Measurements from ENCODE around the gene TMEM198.
A peak's percentile ranks its signal among the peaks of the same experiment; 100 is the strongest.

DNA sequence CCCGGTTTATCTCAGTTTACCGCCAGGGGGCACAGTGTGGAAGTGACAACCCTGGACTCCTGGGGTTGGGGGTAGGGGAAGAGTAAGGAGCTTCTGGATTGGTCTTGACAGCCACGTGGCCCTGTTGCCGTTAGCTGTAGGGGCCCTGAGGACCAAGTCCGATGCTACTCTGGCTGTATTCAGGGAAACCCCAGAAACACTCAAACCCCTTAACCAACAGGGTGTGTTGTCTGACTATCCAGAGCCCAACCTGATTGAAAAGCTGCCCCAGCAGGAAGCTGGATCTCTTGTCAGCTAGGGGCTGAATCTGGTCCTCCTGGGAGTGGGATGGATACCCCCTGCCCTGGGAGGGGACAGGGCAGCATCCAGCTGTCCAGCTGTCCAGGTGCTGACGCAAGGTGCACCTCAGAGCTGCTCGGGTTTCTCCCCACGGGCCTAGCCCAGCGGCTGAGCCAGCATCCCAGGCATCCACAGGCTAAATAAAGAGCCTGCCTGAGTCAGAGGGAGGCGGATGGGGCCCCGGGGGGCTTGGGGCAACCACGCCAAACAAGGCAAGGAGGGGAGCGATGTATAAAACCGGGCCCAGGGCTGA lies 48.2 kb upstream of the TMEM198 start:
- TF ChIP-seq, protein P1, sequence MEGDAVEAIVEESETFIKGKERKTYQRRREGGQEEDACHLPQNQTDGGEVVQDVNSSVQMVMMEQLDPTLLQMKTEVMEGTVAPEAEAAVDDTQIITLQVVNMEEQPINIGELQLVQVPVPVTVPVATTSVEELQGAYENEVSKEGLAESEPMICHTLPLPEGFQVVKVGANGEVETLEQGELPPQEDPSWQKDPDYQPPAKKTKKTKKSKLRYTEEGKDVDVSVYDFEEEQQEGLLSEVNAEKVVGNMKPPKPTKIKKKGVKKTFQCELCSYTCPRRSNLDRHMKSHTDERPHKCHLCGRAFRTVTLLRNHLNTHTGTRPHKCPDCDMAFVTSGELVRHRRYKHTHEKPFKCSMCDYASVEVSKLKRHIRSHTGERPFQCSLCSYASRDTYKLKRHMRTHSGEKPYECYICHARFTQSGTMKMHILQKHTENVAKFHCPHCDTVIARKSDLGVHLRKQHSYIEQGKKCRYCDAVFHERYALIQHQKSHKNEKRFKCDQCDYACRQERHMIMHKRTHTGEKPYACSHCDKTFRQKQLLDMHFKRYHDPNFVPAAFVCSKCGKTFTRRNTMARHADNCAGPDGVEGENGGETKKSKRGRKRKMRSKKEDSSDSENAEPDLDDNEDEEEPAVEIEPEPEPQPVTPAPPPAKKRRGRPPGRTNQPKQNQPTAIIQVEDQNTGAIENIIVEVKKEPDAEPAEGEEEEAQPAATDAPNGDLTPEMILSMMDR (IDR thresholded peaks at IDR 0.05; ENCODE audit: extremely low read depth in 1 of 2, insufficient read depth in 1 of 2, low read depth in 1 of 2, low read length in 2 of 2), result peak; percentile 57 to 59
- TF ChIP-seq EZH2 (IDR thresholded peaks at IDR 0.05; ENCODE audit: borderline replicate concordance, low read depth, low read length, severe bottlenecking) (no peak), POLR2AphosphoS5 (IDR thresholded peaks at IDR 0.05; ENCODE audit: insufficient read depth, low read depth, low read length) (no peak), JUN (IDR thresholded peaks at IDR 0.05; ENCODE audit: borderline replicate concordance, insufficient read depth, insufficient read length, low read depth) (no peak)
- TF ChIP-seq, protein P2, sequence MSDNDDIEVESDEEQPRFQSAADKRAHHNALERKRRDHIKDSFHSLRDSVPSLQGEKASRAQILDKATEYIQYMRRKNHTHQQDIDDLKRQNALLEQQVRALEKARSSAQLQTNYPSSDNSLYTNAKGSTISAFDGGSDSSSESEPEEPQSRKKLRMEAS (IDR thresholded peaks at IDR 0.05; ENCODE audit: insufficient read depth, insufficient read length), result peak; percentile 69
